ENCODE data around the gene ADAT3.

DNA sequence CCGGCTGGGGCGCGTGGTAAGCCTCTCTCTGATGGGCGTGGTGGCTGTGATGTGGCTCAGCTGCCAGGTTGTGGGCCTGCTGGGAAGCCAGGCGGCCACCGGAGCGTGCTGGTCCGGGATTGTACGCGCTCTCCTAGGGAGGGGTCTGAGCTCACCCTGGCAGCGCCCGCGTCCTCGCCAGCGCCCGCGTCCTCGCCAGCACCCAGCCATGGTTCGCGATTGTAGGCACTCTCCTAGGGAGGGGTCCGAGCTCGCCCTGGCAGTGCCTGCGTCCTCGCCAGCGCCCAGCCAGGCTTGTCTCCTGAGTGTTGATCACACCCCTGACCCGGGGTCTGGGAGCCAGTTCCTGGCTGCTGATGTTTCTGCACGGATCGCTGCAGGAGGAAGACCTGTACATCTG is 13.8 kb downstream of the ADAT3 start:
- TF ChIP-seq, protein P1, sequence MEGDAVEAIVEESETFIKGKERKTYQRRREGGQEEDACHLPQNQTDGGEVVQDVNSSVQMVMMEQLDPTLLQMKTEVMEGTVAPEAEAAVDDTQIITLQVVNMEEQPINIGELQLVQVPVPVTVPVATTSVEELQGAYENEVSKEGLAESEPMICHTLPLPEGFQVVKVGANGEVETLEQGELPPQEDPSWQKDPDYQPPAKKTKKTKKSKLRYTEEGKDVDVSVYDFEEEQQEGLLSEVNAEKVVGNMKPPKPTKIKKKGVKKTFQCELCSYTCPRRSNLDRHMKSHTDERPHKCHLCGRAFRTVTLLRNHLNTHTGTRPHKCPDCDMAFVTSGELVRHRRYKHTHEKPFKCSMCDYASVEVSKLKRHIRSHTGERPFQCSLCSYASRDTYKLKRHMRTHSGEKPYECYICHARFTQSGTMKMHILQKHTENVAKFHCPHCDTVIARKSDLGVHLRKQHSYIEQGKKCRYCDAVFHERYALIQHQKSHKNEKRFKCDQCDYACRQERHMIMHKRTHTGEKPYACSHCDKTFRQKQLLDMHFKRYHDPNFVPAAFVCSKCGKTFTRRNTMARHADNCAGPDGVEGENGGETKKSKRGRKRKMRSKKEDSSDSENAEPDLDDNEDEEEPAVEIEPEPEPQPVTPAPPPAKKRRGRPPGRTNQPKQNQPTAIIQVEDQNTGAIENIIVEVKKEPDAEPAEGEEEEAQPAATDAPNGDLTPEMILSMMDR (IDR thresholded peaks at IDR 0.05; ENCODE audit: low read length) = no peak
- TF ChIP-seq EZH2 (optimal IDR thresholded peaks at IDR 0.05; ENCODE audit: low read depth, low read length) = no peak
- TF ChIP-seq EZH2phosphoT487 (IDR thresholded peaks at IDR 0.05; ENCODE audit: low read length) = no peak
